Body of pancreas (tissue), 4 donors: Measurements from ENCODE around the gene TAOK3. TPM values are rescaled to one million over a fixed set of nuclear protein-coding genes. Genes with fewer than 3 reads are reported as not detected.
"Not testable (repeated sequence)": the region's sequence is repeated elsewhere in the genome, so short reads cannot be mapped to it uniquely, and the experiment has no call there.

Source experiments
- ATAC-seq: fragments of 150-250 bp; one replicate; pipeline ENCODE4 v1.9.1; 2016
- DNase-seq, 4 donors: peaks; one replicate each; pipeline ENCODE4 v3.0.0-alpha.2; 2019
- H3K27ac ChIP-seq, 4 donors: fragments of 200-600 bp; sonication (generic); 1 replicate in 3 of 4; 2 replicates in 1 of 4; pipeline versions ENCODE4 v1.5.1 to v1.6.1; 2016 to 2019; ENCODE audit warnings: mild to moderate bottlenecking in 1 of 4, mixed read lengths in 1 of 4, moderate library complexity in 1 of 4
- H3K27me3 ChIP-seq, 2 donors: fragments of 200-600 bp; sonication (generic); one replicate each; pipeline ENCODE4 v1.6.0; 2016; ENCODE audit warnings: mild to moderate bottlenecking in 1 of 2
- H3K36me3 ChIP-seq, 2 donors: fragments of 200-600 bp; sonication (generic); replicated peaks in 1 of 2; 2 replicates each; pipeline ENCODE4 v1.5.1; 2016; ENCODE audit warnings: low read depth in 2 of 2; ENCODE audit not compliant: insufficient read depth in 1 of 2
- H3K4me1 ChIP-seq: fragments of 200-600 bp; sonication (generic); one replicate; pipeline ENCODE4 v1.6.0; 2016
- H3K4me3 ChIP-seq, 2 donors: fragments of 200-600 bp; sonication (generic); 1 replicate in 1 of 2; 2 replicates in 1 of 2; pipeline ENCODE4 v1.5.1; 2016 to 2019
- H3K9me3 ChIP-seq, 3 donors: fragments of 200-600 bp; sonication (generic); 1 replicate in 2 of 3; 2 replicates in 1 of 3; pipeline ENCODE4 v1.5.1; 2016
- CTCF ChIP-seq, 7 experiments: fragments of 450-650 bp in 4 of 7; fragments of 200-600 bp in 3 of 7; sonication (generic) in 3 of 7; IDR thresholded peaks; one replicate each; pipeline ENCODE4 v1.5.1; 2016 to 2019; ENCODE audit warnings: antibody characterized with exemption in 7 of 7
- POLR2A ChIP-seq, 3 donors: fragments of 450-650 bp; IDR thresholded peaks; one replicate each; pipeline ENCODE4 v1.6.1; 2016; ENCODE audit warnings: antibody characterized with exemption in 3 of 3, mild to moderate bottlenecking in 2 of 3
- WGBS, 2 donors: methylation state at CpG; one replicate each; pipeline ENCODE4 v1.1.5; 2017; 5-methylcytosine and 5-hydroxymethylcytosine counted together
- intact Hi-C: fragments of 100-400 bp; cut with DNase I; formaldehyde crosslinking; loops from one replicate; pipeline ENCODE4 v1.15.1; 2023
- total RNA-seq, 2 donors: library from RNA; depleted of rRNA; stranded (reverse); fragments of >200 nt; gene quantifications; one replicate each; pipeline ENCODE4 v1.1.0, GENCODE V29; 2016

TAOK3 gene
- total RNA-seq, 2 donors from 2014 or later, result 15.6 to 29.3 TPM

- H3K27me3 ChIP-seq, result no peaks in the 10 kb centered on the region
- peaks cover 2 to 24% of the 10 kb centered on the region in 2 donors for H3K36me3 ChIP-seq
- H3K4me3 ChIP-seq, result no peak overlapping the region
- no peak for ATAC-seq
- no peak overlapping the region for H3K27ac ChIP-seq
- H3K4me1 ChIP-seq, result peaks cover 5% of the 10 kb centered on the region
- no peak for TF ChIP-seq CTCF (IDR thresholded peaks at IDR 0.05)
- no peak for TF ChIP-seq POLR2A (IDR thresholded peaks at IDR 0.05)
- WGBS, 2 donors, result 27 to 42% methylated on average over 2 of the region's 2 CpGs
- peak; percentile 17 to 61 (median 30) for DNase-seq
- H3K9me3 ChIP-seq, result no peaks in the 10 kb centered on the region
- intact Hi-C loops, result loop anchor here (10.0 kb wide), 1 partner anchor 625 kb away; no protein-coding TSS in a partner anchor
Observed at GRCh38 chr12:118409834-118410233, 37.1 kb upstream of the TAOK3 start.

- 90 to 93% methylated on average over 7 to 8 of the region's 8 CpGs for WGBS, 2 donors
- not testable (repeated sequence) for H3K27me3 ChIP-seq, H3K27ac ChIP-seq, H3K4me3 ChIP-seq, DNase-seq, H3K9me3 ChIP-seq, ATAC-seq, H3K4me1 ChIP-seq
- H3K36me3 ChIP-seq, result peaks cover 0 to 17% of the 10 kb centered on the region in 2 donors
- intact Hi-C loops, result loop anchor here (10.0 kb wide), 1 partner anchor 627 kb away; no protein-coding TSS in a partner anchor
Observed at GRCh38 chr12:118408241-118408640, 35.5 kb upstream of the TAOK3 start.

DNA sequence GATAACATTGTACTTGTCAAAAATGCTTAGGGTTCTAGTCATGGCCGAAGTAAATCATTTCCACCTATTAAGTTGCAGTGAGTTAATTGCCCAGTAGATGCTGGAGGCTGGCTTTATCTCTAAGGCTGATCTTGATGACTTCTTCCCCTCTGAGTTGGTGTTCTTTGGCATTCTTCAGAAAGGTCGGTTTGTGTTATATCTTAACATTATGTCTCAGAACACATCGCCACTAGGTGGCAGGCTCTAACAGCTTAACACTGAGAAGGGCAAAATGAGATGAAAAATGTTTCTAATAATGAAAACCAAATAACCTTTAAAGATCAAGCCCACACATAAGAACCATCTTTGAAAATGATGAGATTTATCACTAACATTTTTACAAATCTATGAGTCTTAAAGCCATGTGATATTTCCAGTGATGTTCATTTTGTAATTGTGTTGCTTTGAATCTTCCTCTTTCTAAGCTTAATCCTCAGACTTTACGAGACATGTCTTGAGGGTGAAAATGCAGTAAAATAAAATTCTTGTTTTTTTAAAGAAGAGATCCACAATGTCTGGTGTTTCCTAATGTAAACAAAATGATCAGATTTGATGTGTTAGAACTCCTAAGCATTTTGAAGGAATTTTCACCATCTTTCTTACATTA lies 32.3 kb upstream of the TAOK3 start:
- 36 to 41% methylated on average over 4 of the region's 4 CpGs for WGBS, 2 donors
- peaks cover 5% of the 10 kb centered on the region for H3K4me1 ChIP-seq
- H3K4me3 ChIP-seq, result no peak overlapping the region
- no peak overlapping the region for H3K27ac ChIP-seq
- DNase-seq (peak; percentile 65 to 78 (median 70)), ATAC-seq (peak; percentile 60)
- H3K27me3 ChIP-seq, result no peaks in the 10 kb centered on the region
- TF ChIP-seq POLR2A (IDR thresholded peaks at IDR 0.05) (no peak), CTCF (IDR thresholded peaks at IDR 0.05) (peak; percentile 12 to 81 (median 69))
- intact Hi-C loops, result loop anchor here (5.0 to 10.0 kb wide), 2 partner anchors 217 to 630 kb away; no protein-coding TSS in a partner anchor
- H3K9me3 ChIP-seq, result no peaks in the 10 kb centered on the region
- H3K36me3 ChIP-seq, result peaks cover 0 to 18% of the 10 kb centered on the region in 2 donors

GRCh38 chr12:118402251-118402650 lies 29.5 kb upstream of the TAOK3 start:
- Histone ChIP-seq H3K4me1 (no peaks in the 10 kb centered on the region), H3K9me3 (no peaks in the 10 kb centered on the region), H3K27me3 (no peaks in the 10 kb centered on the region), H3K4me3 (no peak overlapping the region), H3K27ac (no peak overlapping the region), H3K36me3 (peaks cover 5 to 25% of the 10 kb centered on the region in 2 donors)
- intact Hi-C loops, result loop anchor here (5.0 to 10.0 kb wide), 2 partner anchors 220 to 633 kb away; no protein-coding TSS in a partner anchor
- no peak for ATAC-seq
- 87 to 88% methylated on average over 6 of the region's 6 CpGs for WGBS, 2 donors
- no peak for DNase-seq
- TF ChIP-seq POLR2A (IDR thresholded peaks at IDR 0.05) (no peak), CTCF (IDR thresholded peaks at IDR 0.05) (no peak)

DNA sequence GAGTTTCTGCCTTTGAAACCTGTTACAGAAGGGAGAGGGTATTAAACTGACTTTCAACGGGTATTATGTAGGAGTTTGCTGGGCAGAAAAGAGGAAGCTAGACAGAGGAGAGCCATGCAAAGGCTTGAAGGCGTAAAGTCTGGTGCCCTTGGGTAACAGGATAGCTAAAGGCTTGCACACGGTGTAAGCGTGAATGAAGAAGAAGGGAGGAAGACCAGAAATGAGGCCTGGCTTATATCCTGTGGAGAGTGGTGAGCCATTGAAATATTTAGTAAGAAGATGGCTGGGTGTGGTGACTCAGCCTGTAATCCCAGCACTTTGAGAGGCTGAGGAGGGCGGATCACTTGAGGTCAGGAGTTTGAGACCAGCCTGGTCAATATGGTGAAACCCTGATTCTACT lies 26.2 kb upstream of the TAOK3 start:
- Histone ChIP-seq H3K4me1 (no peaks in the 10 kb centered on the region), H3K27me3 (no peaks in the 10 kb centered on the region), H3K9me3 (no peaks in the 10 kb centered on the region), H3K27ac (no peak overlapping the region), H3K36me3 (peaks cover 7 to 31% of the 10 kb centered on the region in 2 donors), H3K4me3 (no peak overlapping the region)
- 86 to 92% methylated on average over 5 of the region's 5 CpGs for WGBS, 2 donors
- TF ChIP-seq POLR2A (IDR thresholded peaks at IDR 0.05), result no peak
- no peak for TF ChIP-seq CTCF (IDR thresholded peaks at IDR 0.05)
- ATAC-seq (no peak), DNase-seq (no peak)
- intact Hi-C loops, result no loop called here
